Liver (tissue), 9 donors: ENCODE data around the gene VPS11. TPM values are rescaled to one million over a fixed set of nuclear protein-coding genes. Genes with fewer than 3 reads are reported as not detected.

Experiments used
- DNase-seq: peaks from one replicate; pipeline ENCODE4 v3.0.0-alpha.2; 2017; ENCODE audit warnings: low spot score
- H3K27ac ChIP-seq, 2 donors: one replicate each; pipeline ENCODE4 v1.7.0; 2013; ENCODE audit warnings: inconsistent platforms in 2 of 2, low read length in 2 of 2, control low read depth in 1 of 2, low read depth in 1 of 2, mild to moderate bottlenecking in 1 of 2
- H3K27me3 ChIP-seq, 4 donors: one replicate each; pipeline versions ENCODE4 v1.6.1 to v1.7.0; 2013; ENCODE audit warnings: low read length in 3 of 4, inconsistent platforms in 1 of 4, mild to moderate bottlenecking in 1 of 4, moderate library complexity in 1 of 4; ENCODE audit not compliant: control insufficient read depth in 4 of 4, insufficient read depth in 4 of 4
- H3K36me3 ChIP-seq, 4 donors: one replicate each; pipeline versions ENCODE4 v1.6.1 to v1.7.0; 2013; ENCODE audit warnings: low read length in 3 of 4, mild to moderate bottlenecking in 3 of 4, low read depth in 1 of 4, moderate library complexity in 1 of 4; ENCODE audit not compliant: control insufficient read depth in 4 of 4, insufficient read depth in 3 of 4
- H3K4me1 ChIP-seq, 4 donors: one replicate each; pipeline versions ENCODE4 v1.6.1 to v1.7.0; 2013; ENCODE audit warnings: low read length in 3 of 4, mild to moderate bottlenecking in 3 of 4, moderate library complexity in 1 of 4; ENCODE audit not compliant: control insufficient read depth in 4 of 4, insufficient read depth in 4 of 4
- H3K4me3 ChIP-seq, 3 donors: one replicate each; pipeline versions ENCODE4 v1.6.1 to v1.7.0; 2013; ENCODE audit warnings: low read length in 3 of 3, control low read depth in 1 of 3, low read depth in 1 of 3, mild to moderate bottlenecking in 1 of 3
- H3K9ac ChIP-seq, 2 donors: one replicate each; pipeline ENCODE4 v1.7.0; 2013; ENCODE audit warnings: low read length in 2 of 2, mild to moderate bottlenecking in 2 of 2, moderate library complexity in 2 of 2, control low read depth in 1 of 2, low read depth in 1 of 2
- H3K9me3 ChIP-seq, 4 donors: one replicate each; pipeline versions ENCODE4 v1.6.1 to v1.7.0; 2013; ENCODE audit warnings: low read length in 3 of 4; ENCODE audit not compliant: control insufficient read depth in 4 of 4
- EGR1 ChIP-seq, 2 donors: IDR thresholded peaks; 2 replicates each; pipeline ENCODE4 v1.6.1; 2016 to 2018; ENCODE audit warnings: antibody characterized with exemption in 2 of 2, low read depth in 2 of 2
- FOXA1 ChIP-seq: IDR thresholded peaks from 2 replicates; pipeline ENCODE4 v1.6.1; 2016; ENCODE audit warnings: antibody characterized with exemption
- FOXA2 ChIP-seq: IDR thresholded peaks from 2 replicates; pipeline ENCODE4 v1.6.1; 2016; ENCODE audit warnings: antibody characterized with exemption
- GABPA ChIP-seq, 2 donors: IDR thresholded peaks in 1 of 2; conservative IDR thresholded peaks in 1 of 2; 2 replicates each; pipeline ENCODE4 v1.6.1; 2016; ENCODE audit warnings: antibody characterized with exemption in 2 of 2, mild to moderate bottlenecking in 1 of 2, moderate library complexity in 1 of 2
- HNF4A ChIP-seq, 2 donors: conservative IDR thresholded peaks; 2 replicates each; pipeline ENCODE4 v1.6.1; 2016; ENCODE audit warnings: antibody characterized with exemption in 2 of 2, mild to moderate bottlenecking in 2 of 2
- HNF4G ChIP-seq: IDR thresholded peaks from 2 replicates; pipeline ENCODE4 v1.6.1; 2016; ENCODE audit warnings: antibody characterized with exemption
- JUND ChIP-seq, 2 donors: IDR thresholded peaks; 2 replicates each; pipeline ENCODE4 v1.6.1; 2016; ENCODE audit warnings: antibody characterized with exemption in 2 of 2
- NR2F2 ChIP-seq: IDR thresholded peaks from 2 replicates; pipeline ENCODE4 v1.6.1; 2016; ENCODE audit warnings: antibody characterized with exemption
- RAD21 ChIP-seq, 2 donors: IDR thresholded peaks; 2 replicates each; pipeline ENCODE4 v1.6.1; 2016; ENCODE audit warnings: antibody characterized with exemption in 2 of 2, mild to moderate bottlenecking in 2 of 2
- REST ChIP-seq: IDR thresholded peaks from 2 replicates; pipeline ENCODE4 v1.6.1; 2016; ENCODE audit warnings: antibody characterized with exemption, mild to moderate bottlenecking
- RXRA ChIP-seq, 2 donors: IDR thresholded peaks; 2 replicates each; pipeline ENCODE4 v1.6.1; 2017 to 2018; ENCODE audit warnings: antibody characterized with exemption in 2 of 2, mild to moderate bottlenecking in 1 of 2
- SP1 ChIP-seq: IDR thresholded peaks from 2 replicates; pipeline ENCODE4 v1.6.1; 2018; ENCODE audit warnings: antibody characterized with exemption, mild to moderate bottlenecking
- TAF1 ChIP-seq: conservative IDR thresholded peaks from 2 replicates; pipeline ENCODE4 v1.6.1; 2016; ENCODE audit warnings: antibody characterized with exemption, mild to moderate bottlenecking
- YY1 ChIP-seq: IDR thresholded peaks from 2 replicates; pipeline ENCODE4 v1.6.1; 2016; ENCODE audit warnings: antibody characterized with exemption, mild to moderate bottlenecking
- WGBS: extraction: QIAGEN DNeasy Blood & Tissue Kit; methylation state at CpG from one replicate; pipeline ENCODE4 v1.1.7; 2013; 5-methylcytosine and 5-hydroxymethylcytosine counted together
- polyA plus RNA-seq, 2 donors: library from polyadenylated mRNA; stranded (reverse) in 1 of 2; unstranded in 1 of 2; fragments of 200-250 nt in 1 of 2; fragments of >200 nt in 1 of 2; fragmentation: Nextera tagmentation in 1 of 2; extraction: Ambion mirVana in 1 of 2; gene quantifications; one replicate each; pipeline versions ENCODE4 v1.2.1 to v1.2.3, GENCODE V29; 2013 to 2015
- total RNA-seq, 2 donors: library from RNA; depleted of rRNA; stranded (reverse); fragments of >200 nt; gene quantifications; one replicate each; pipeline ENCODE4 v1.2.3, GENCODE V29; 2014
- TF ChIP-seq, protein P1 (sequence below): IDR thresholded peaks from 2 replicates; pipeline ENCODE4 v1.6.1; 2016; ENCODE audit warnings: antibody characterized with exemption
- TF ChIP-seq, protein P2 (sequence below): IDR thresholded peaks from 2 replicates; pipeline ENCODE4 v1.6.1; 2016; ENCODE audit warnings: antibody characterized with exemption
- TF ChIP-seq, protein P3 (sequence below): IDR thresholded peaks from 2 replicates; pipeline ENCODE4 v1.6.1; 2016; ENCODE audit warnings: antibody characterized with exemption
- TF ChIP-seq, protein P4 (sequence below): fragments of 150-350 bp; IDR thresholded peaks from 2 replicates; pipeline ENCODE4 v1.5.1; 2017; ENCODE audit warnings: improper control_type of control experiment, low read depth, low read length; ENCODE audit not compliant: missing input control
- donor health status: healthy.
- donor health status: healthy.
- donor health status: healthy.
- donor health status: healthy.
- donor health status: healthy.

Gene VPS11
- total and polyA plus RNA-seq, 4 donors = 7.2 to 17.4 (median 12.2) TPM

- TF ChIP-seq TAF1 (no peak), HNF4G (no peak), SP1 (no peak), REST (no peak), FOXA1 (no peak), RXRA (IDR thresholded peaks at IDR 0.05) (no peak), RAD21 (IDR thresholded peaks at IDR 0.05) (no peak), NR2F2 (no peak), JUND (IDR thresholded peaks at IDR 0.05) (no peak), HNF4A (conservative IDR thresholded peaks at IDR 0.05) (no peak), EGR1 (IDR thresholded peaks at IDR 0.05; ENCODE audit: low read depth in 2 of 2) (no peak), YY1 (no peak), GABPA (IDR thresholded peaks at IDR 0.05 in 1 of 2, conservative IDR thresholded peaks at IDR 0.05 in 1 of 2) (no peak), FOXA2 (no peak)
- TF ChIP-seq, protein P1, sequence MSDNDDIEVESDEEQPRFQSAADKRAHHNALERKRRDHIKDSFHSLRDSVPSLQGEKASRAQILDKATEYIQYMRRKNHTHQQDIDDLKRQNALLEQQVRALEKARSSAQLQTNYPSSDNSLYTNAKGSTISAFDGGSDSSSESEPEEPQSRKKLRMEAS = no peak
- TF ChIP-seq, protein P2, sequence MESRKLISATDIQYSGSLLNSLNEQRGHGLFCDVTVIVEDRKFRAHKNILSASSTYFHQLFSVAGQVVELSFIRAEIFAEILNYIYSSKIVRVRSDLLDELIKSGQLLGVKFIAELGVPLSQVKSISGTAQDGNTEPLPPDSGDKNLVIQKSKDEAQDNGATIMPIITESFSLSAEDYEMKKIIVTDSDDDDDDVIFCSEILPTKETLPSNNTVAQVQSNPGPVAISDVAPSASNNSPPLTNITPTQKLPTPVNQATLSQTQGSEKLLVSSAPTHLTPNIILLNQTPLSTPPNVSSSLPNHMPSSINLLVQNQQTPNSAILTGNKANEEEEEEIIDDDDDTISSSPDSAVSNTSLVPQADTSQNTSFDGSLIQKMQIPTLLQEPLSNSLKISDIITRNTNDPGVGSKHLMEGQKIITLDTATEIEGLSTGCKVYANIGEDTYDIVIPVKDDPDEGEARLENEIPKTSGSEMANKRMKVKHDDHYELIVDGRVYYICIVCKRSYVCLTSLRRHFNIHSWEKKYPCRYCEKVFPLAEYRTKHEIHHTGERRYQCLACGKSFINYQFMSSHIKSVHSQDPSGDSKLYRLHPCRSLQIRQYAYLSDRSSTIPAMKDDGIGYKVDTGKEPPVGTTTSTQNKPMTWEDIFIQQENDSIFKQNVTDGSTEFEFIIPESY = no peak
- TF ChIP-seq, protein P3, sequence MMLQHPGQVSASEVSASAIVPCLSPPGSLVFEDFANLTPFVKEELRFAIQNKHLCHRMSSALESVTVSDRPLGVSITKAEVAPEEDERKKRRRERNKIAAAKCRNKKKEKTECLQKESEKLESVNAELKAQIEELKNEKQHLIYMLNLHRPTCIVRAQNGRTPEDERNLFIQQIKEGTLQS = no peak
- TF ChIP-seq, protein P4, sequence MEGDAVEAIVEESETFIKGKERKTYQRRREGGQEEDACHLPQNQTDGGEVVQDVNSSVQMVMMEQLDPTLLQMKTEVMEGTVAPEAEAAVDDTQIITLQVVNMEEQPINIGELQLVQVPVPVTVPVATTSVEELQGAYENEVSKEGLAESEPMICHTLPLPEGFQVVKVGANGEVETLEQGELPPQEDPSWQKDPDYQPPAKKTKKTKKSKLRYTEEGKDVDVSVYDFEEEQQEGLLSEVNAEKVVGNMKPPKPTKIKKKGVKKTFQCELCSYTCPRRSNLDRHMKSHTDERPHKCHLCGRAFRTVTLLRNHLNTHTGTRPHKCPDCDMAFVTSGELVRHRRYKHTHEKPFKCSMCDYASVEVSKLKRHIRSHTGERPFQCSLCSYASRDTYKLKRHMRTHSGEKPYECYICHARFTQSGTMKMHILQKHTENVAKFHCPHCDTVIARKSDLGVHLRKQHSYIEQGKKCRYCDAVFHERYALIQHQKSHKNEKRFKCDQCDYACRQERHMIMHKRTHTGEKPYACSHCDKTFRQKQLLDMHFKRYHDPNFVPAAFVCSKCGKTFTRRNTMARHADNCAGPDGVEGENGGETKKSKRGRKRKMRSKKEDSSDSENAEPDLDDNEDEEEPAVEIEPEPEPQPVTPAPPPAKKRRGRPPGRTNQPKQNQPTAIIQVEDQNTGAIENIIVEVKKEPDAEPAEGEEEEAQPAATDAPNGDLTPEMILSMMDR = no peak
- WGBS = 98% methylated on average over 9 of the region's 9 CpGs
- no peak for DNase-seq
- peaks cover 4 to 10% (median 8%) of the 10 kb centered on the region in 4 donors for H3K4me1 ChIP-seq
- no peaks in the 10 kb centered on the region for H3K27me3 ChIP-seq
- no peaks in the 10 kb centered on the region for H3K9me3 ChIP-seq
- no peak overlapping the region for H3K9ac ChIP-seq
- H3K36me3 ChIP-seq = peaks cover 7 to 48% (median 24%) of the 10 kb centered on the region in 4 donors
- H3K27ac ChIP-seq = no peak overlapping the region
- no peak overlapping the region for H3K4me3 ChIP-seq
These were observed 46.1 kb downstream of the VPS11 start for GRCh38 chr11:119113716-119114115.
